ENCODE measurements around the gene E2F1. TPM values are rescaled to one million over a fixed set of nuclear protein-coding genes. Genes with fewer than 3 reads are reported as not detected.
A peak's percentile ranks its signal among the peaks of the same experiment; 100 is the strongest.

The E2F1 gene
- total RNA-seq, 1 donor from 2014 or later: 2.3 TPM

DNA sequence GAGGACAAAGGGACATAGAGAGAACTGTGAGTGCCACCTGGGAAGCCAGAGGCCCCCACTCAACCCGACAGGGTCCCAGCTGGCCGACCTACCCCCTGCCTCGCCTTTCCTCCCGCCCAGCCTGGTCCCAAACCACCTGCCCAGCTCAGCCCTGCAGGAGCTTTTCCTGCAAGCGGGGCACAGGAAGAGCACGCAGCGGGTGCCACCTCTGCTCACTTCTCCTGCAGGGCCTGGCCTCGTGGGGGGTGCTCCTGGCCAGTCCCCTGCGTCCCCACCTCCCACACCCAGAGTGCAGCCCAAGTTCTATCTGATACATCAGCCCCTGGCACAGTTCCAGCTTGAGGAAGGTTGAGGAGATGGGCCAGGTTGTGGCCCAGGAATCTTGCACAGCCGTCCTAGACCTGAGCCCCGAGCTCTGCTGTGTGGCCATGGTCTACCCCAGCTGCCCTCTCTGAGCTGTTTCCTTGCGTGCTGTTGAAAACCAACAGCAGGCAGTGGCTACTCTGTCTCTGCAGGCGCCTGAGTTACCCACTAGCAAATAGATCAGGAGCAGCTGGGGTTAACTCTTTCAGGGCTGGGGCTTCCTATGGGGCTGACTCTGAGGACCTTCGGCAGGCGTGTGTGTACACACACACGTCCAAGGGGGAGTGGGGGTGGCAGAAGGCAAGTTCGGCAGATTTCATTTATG lies 13.6 kb downstream of the E2F1 start:
- no peak for DNase-seq (ENCODE audit: low spot score)

DNA sequence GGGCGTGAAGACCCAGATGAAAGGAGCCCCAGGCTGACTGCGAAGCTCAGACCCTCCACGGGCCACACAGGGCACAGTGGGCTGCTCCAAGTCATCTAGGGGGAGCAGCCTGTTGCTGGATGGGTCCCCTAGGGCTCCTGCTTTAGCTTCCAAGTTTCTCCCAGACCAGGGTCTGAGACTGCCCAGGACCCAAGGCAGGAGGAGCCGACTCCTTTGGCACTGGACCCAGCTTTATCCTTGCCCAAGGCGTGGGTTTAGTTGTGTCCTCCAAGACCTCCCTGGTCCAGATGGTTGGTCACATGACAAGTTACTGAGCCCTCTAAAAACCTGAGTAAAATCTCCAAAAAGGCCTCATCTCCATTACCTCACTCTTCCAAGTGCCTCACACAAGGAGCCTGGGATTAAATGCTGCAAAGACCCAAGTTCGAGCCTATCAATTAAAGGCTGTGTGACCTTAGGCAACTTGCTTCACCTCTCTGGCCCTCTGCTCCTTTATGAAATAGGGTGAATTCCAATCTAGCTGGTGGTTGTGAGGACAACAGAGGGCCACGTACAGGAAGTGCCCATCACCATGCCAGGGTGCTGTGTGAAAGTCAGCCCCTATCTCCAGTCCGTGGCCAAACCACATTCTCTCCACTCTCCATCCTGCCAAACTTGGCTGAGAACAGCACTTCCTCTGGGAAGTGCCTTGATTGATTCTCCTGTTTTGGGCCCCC lies 14.5 kb downstream of the E2F1 start:
- DNase-seq (ENCODE audit: low spot score): no peak

DNA sequence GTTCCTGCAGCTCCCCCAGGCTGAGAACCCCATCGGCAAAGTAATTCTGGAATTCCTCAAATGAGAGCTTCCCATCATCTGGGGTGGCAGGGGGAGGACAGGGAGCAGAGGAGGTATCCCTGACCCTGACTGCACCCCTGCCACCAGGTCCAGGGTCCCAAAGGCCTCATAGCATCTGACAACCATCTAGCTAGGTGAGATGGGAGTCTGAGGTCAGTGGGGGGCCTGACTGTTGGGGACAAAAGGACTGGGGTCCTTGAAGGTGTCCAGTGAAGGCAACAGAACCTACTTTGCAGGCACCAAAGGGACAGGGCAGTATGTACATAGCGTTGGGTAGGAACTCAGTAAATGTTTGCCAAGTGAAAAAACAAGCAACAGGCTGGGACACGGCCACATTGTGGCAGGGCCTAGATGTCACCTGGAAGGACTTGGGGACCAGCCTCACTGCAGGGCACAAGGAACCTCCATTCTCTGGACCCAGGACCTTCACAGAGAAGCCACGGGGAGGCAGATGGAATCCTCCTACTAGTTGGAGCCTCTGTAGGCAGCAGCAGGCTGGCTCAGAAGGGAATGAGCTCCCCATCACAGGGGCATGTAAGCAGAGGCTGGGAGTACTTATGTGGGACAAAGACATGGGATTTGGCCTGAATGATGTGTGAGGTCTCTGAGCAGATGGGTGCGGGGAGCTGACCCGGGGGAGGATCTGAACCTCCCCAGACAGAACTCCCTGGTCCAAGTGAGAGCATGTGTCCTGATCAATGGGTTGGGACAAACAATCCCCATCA lies 15.3 kb downstream of the E2F1 start:
- DNase-seq (ENCODE audit: low spot score): no peak

DNA sequence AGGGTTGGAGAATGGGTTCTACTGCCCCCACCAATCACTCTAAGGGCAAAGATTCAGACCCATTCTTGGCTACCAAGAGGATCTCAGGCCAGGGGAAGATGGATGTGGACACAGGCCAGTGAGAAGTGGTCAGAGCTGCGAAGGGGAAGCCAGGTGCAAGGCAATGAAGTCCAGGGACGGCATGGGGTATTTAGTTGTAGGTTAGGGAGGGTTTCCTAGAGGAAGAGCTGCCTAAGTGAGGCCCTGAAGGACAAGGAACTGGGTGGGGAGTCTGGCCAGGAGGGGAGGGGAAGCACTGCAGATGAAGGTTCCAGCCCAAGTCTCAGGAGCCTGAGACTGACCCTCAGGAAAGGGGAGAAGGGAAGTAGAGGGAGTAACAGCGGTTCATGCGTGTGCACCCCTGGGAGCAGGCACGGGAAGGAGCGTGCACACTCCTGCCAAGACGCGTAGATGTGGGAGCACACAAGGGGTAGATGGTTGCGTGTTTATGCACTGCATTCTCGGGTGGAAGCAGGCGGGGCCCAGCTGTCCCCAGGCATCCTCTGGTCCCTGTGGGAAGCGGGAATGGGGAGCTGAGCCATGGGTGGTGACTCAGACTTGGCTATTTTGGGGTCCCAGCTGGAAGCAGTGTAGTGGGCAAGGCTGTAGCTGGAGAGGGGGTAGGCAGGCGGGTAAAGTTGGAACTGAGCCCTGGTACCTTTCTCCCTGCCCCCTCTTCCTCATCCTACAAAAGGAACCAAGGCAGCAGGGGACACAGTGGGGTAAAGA lies 16.1 kb downstream of the E2F1 start:
- no peak for DNase-seq (ENCODE audit: low spot score)

DNA sequence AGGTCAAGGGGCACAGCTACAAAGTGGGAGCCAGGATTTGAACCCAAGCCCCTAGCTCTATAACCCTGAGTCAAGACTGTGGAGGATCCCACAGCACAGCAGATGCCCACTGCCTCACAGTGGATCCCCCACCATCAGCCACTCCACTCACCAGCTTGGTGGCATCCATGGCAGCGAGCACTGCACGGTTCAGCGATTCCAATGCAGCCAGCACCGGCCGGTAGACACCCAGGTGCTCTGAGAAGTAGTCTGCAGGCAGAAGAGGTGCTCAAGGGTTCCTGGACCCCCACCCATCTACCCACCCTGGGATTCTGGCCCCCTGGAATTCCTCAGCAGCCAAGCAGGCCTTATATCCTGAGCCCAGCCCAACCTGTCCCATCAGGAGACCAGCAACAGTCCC lies 17.0 kb downstream of the E2F1 start:
- no peak for DNase-seq (ENCODE audit: low spot score)

DNA sequence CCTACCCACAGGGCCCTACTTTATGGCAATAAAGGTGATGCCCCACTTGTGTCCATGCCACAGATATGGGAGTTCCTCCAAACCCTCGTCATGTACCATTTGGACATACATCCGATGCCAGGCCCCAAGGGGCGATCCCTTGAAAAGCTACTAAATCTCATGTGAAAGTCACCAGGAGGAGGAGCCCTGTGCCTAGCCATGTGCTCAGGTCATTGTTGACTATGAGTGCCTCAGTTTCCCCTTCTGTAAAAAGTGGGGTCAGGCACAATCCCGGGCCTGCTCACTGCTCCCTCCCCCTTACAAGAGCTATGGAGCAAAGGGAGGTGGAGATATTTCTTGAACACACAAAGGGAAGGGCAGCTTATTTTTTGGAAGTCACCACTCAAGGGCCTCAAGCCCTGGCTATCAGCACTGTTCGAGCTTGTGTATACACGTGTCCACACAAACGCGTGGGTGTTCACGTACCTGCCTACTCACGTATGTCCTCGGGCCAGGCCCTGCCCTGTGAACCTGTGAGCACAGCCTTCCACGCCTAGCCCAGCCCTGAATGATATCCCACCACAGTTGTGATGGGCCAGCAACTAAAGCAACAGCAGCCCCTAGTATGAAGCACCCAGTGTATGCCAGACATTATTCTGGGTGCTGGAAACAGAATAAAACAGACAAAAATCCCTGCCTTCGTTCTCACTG lies 17.6 kb downstream of the E2F1 start:
- DNase-seq (ENCODE audit: low spot score): no peak

DNA sequence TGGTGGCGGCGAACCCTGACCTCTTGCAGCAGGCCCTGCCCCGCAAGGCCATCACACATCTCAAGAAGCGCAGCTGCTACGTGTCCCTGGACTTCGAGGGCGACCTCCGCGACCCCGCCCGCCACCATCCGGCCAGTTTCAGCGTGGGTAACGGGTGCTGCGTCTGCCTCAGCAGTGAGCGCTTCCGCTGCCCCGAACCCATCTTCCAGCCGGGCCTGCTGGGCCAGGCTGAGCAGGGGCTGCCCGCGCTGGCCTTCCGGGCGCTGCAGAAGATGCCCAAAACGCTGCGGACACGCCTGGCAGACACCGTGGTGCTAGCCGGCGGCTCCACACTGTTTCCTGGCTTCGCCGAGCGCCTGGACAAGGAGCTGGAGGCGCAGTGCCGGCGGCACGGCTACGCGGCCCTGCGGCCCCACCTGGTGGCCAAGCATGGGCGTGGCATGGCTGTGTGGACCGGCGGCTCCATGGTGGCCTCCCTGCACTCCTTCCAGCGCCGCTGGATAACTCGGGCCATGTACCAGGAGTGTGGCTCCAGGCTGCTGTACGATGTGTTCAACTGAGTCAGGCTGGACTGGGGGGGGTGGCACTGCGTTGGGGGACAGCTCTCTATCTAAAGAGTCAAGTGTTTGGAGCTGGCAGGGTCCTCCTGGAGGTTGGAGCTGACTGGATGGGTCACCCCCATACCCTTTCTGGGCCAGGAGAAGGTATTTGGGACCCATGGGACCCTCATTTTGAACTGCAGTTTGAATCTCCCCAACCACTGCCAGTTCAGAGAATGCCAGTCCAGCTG lies 18.3 kb downstream of the E2F1 start:
- peak; percentile 78 for DNase-seq (ENCODE audit: low spot score)

DNA sequence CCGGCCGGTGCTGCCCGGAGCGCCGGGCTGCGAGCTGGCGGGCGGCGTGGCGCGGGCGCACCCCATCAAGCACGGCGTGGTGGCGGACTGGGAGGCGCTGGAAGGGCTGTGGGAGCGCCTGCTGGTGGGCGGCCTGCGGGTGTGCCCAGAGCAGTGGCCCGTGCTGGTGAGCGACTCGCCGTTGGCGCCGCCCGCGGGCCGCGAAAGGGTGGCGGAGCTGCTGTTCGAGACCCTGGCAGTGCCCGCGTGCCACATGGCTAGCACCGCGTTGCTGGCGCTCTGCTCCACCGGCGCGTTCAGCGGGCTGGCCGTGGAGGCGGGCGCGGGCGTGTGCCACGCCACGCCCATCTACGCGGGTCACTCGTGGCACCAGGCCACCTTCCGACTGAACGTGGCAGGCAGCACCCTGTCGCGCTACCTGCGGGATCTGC lies 18.9 kb downstream of the E2F1 start:
- peak; percentile 38 for DNase-seq (ENCODE audit: low spot score)

DNA sequence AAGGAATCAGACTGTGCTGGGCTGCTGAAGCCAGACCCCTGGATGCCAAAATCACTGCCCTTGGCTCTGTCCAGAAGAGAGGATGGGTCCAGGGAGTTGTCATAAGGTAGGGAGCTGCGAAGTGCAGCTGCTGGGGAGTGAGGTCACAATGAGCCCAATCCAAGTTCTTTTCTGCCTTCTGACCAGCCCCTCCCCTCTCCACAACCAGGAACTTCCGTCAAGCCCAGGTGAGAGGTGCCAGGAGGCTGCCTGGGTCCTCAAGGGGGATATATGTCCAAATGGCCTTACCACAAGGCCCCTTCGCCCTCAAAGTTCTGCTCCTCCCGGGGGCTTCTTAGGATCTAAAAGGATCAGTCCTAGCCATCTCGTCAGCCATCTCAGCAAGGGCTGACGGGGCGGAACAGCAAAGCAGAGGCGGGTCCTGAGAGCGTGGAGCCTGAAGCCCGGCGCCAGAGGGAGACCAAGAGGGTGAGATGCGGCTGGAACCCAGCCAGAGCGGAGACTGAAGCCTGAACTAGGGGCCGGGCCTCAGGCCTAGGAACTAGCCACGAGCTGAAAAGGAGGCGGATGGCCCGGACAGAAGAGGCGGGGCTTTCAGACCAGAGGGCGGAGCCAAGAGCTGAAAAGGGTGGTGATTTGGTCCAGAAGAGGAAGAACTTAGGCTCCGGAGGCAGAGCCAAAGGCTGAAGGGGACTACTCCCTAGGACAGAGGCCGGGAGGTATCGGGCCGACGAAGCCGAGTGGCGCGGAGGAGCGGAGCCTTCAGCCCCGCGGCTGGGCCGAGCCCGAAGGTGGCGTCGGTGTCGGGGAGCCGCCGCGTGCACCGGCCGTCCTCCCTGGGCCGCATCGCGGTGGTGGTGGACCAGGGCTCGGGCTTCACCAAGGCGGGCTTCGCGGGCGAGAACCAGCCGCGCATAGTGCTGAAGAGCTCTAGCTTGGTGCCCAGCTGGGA lies 19.6 kb downstream of the E2F1 start, which contains the start of gene ACTL10:
TSS of gene ACTL10 (plus strand) at position 651 of the 952 bp plus-strand sequence. CDS start 555 bp downstream, outside the sequence.
- peak; percentile 98 for DNase-seq (ENCODE audit: low spot score)

DNA sequence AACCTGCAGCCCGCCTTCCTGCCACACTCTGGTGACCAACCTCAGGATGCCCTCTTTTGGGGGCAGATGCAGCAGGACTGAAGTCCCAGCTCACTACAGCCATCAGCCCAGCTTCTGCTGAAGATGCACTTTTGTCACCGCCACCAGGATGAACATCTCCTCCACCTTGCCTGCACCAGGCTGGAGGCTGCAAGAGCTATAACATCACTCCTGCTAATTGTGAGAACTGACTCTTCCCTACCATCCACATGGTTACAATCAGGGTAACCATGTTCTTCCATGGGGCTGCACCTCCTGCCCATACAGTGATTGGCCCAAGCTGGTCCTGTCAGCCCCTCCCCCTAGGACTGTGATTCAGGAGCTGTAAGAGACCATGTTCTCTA lies 21.4 kb downstream of the E2F1 start:
- DNase-seq (ENCODE audit: low spot score): no peak

DNA sequence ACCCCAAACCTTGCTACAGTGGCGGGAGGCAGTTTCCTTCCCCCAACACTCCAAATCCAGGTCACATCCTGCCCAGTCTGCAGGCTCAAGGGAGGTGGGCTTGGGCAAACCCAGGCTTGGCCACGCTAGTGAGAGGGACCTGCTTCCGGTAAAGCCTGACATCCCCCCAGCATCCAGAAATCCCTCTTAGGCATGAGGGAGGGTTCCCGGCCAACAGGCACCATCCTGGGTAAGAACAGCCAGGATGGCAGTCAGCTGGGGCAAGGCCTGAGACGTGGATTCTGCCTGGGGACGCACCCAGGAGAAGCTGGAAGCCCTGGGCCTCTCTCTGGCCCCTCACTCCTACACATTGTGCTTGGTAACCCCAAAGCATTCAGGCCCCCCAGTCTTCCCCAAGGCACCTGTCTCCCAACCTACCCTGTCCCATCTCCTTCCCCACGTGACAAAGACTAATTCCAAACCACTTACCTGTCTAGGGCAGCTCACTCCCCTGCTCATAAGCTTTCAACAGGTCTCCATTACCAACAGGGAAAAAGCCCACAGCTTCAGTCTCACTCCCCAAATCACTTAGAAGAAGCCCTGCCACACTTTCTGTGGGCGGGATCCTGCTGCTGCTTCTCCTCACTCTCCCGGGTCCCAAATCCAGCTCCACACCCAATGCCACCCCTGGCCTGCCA lies 22.0 kb downstream of the E2F1 start:
- DNase-seq (ENCODE audit: low spot score): no peak

DNA sequence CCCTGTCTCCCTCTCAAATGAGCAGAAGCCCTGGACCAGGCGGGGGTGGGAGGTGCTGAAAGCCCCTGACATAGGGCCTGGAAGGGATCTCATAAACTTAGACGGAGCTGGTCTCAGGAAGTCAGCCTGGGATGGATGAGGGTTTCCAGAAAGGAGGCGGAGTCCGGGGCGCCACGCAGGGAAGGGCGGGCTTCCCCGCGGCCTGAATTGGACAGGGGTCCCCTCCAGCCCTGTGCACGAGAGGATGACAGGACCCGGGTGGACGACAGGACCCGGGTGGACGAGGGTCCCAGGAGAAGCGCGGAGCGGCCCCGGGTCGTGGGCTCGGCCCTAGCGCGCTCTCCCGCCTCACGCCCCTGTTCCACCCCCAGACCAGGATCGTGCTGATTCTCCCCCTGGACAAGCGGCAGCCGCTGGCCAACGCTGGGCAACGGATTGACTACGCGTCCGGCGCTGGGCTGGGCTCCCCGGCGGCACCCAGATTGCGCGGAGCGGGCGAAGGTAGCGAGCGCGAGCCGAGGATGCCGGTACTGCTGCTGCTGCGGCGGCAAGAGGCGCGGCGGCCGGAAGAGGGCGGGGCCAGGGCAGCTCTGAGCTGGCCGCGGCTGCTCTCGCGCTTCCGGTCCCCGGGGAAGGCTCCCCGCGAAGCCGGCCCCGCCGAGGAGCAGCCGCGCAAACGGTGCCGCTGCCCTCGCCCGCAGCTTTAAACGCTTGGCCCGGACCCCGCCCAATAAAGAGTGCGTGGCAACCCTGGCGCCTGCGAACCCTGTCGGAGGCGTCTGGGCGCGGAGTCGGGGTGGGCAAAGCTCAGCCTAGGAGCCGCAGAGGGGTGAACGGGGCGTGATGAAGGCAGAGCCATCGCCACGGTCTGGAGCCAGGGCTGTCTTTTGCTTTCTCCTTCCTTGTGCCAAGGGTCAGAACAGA lies 22.8 kb downstream of the E2F1 start:
- DNase-seq (ENCODE audit: low spot score): peak; percentile 84

DNA sequence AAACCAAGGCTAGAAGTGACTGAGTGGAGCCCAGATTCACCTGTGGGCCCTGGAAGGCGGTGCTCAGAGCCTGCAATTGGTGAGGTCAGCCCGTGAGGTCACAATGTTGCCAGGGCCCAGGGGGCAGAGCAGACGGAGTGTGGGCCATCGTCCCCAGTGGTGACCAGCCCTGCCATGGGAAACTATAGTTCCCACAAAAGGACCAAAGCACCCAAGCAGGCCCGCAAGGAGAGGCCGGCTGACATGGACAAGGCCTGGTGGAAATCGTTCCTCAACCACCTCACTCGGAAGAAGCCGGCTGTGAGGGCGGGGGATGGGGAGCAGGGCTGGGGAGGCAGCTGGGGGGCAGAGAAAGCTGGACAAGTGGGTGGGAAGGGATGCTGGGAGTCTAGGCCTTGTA lies 24.0 kb downstream of the E2F1 start, which contains the start of gene C20orf144:
TSS of gene C20orf144 (plus strand) at position 156 of the 400 bp plus-strand sequence. CDS start at position 175, 19 bp downstream.
- no peak for DNase-seq (ENCODE audit: low spot score)

DNA sequence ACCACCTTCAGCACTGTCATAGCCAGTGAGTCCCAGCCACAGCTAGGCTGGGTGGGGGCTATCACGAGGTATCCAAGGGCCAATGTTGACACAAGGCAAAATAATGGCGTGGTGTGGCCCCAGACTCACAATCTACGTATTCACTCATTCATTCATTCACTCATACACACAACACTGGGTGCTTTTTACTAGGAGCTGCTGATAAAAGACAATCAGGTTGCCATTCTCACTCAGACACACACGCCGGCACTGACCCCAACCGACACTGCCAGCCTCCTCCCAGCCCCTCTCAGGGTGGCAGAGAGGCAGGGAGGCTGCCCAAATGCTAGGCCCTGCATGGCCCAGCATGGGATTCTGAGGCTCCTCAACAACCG lies 25.5 kb downstream of the E2F1 start:
- DNase-seq (ENCODE audit: low spot score): no peak

DNA sequence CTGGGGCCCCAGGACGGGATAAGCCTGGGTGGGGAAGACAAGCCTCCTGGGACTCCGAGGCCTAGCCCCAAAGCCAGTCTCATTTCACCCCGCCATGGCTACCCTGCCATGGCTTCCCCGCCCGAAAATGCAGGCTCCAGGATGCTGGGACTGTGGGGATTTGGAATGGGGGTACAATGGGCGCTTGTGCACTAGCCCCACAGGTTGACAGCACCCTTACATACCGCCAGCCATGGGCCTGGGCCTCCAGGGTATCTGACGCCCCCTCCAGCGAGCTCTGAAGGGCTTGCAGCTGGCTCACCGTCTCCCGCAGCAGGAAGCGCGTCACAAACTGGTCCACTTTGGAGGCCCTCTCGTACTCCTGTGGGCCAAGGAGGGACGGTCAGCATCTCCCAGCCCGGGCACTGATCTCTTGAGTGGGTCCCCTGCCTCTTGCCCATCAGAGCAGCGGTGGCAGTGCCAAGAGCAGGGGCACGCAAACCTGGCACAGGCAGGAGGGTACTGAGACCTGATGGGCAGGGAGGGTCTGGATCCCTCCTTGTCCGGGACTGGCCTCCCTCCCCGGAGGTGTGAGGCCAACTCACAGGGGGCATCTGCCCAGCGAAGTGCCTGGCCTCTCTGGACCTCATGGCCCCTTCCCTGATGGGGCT lies 26.0 kb downstream of the E2F1 start:
- no peak for DNase-seq (ENCODE audit: low spot score)

DNA sequence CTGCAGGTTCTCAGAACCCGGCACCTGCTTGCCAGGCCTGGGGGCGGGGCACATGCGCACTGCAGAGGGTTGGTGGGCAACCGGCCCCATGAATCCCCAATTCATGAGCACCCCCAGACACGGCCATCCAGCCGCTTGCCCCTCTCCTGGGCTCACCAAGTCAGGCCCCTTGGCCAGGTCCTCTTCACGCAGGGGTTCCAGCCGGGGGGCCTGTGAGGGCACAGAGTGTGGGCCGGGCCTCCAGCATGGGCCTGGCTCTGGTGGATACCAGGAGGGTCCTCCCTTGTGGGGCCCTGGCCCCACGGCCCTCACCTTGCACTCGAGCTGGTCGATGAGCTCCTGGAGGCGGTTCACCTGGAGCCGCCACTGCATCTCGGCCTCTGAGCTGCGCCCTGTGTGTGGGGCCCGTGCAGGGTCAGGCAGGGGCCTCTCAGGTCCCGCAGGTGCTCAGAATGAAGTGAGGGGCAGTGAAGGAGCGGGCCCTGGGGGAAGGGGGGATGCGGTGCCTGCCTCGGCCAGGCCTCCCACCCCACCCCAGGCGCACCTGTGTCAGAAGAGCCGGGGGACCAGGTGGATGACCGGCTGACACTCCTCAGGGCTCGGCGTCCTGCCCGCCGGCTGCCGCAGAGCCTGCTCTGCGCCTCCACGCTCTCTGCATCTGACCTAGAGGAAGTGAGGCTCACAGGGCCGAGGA lies 26.7 kb downstream of the E2F1 start:
- DNase-seq (ENCODE audit: low spot score): no peak
